NCI-H128 (cell line): ENCODE data around the gene ACOT12.
"Not testable (repeated sequence)": the region's sequence is repeated elsewhere in the genome, so short reads cannot be mapped to it uniquely, and the experiment has no call there.

Experiments
- DNase-seq: peaks from one replicate; lab custom pipeline; 2025; ENCODE audit not compliant: unreplicated experiment; lab: John Stamatoyannopoulos, UW

The ACOT12 gene

DNA sequence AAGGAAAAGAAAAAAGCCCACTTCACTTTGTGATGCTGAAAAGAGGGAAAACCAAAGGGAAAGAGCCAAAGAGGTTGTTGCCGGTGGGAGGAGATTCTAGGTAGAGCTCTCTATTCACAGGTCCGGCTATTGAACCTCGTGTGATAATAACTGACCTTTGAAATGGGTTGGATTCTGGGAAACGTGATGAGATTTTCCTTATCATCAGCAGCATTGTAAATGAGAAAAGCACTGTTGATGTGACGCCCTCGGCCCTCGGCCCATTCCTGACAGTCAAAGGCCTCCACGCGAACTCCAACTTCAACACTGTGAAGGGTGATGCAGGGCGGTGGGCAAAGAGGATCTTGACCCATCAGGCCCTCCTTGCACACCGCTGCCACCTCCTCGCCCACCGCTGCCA lies 49.2 kb downstream of the ACOT12 start:
- no peak for DNase-seq

DNA sequence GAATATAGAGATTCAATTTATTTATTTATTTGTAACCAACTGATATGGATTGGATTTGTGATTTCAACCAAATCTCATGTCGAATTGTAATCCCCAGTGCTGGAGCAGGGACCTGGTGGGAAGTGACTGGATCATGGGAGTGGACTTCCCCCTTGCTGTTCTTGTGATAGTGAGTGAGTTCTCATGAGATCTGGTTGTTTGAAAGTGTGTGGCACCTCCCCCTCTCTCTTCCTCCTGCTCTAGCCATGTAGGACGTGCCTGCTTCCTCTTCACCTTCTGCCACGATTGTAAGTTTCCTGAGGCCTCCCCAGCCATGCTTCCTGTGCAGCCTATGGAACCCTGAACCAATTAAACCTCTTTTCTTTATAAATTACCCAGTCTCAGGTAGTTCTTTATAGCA lies 55.7 kb downstream of the ACOT12 start:
- not testable (repeated sequence) for DNase-seq

DNA sequence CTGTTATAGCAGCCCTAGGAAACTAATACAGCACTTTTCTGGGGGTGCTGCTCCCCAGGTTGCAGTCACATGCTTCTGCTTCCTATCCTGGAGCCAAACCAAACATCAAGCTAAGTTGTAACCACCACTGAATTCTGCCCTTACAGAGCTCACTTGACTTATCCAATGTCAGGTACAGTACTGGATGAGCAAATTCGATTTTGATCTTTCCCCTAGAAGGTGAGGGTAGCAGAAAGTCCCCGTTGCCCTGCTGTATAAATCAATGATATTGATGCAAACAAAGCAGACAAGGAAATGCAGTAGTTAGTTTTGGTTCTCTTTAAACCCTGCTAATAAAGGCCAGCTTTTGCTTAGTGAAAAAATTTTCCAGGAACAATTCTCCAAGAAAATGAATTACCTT lies 56.1 kb downstream of the ACOT12 start:
- DNase-seq = no peak

DNA sequence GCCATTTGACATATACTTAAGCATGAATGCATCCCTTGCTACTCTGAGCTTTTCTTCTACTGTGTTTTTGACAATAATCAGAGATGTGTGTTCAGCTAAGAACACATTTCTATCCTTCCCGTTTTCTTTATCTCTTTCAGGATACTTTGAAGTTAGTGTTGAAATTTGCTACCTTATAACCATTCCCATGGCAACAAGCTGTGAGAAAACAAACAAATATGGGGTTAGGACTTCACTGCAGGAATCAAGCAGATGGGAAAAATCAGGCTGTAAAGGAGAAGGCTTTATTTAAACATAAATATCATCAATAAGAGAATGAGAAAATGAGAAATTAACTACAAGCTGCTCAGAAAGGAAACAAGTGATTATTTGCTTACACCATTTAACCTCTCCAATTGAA lies 57.4 kb downstream of the ACOT12 start:
- DNase-seq = no peak

DNA sequence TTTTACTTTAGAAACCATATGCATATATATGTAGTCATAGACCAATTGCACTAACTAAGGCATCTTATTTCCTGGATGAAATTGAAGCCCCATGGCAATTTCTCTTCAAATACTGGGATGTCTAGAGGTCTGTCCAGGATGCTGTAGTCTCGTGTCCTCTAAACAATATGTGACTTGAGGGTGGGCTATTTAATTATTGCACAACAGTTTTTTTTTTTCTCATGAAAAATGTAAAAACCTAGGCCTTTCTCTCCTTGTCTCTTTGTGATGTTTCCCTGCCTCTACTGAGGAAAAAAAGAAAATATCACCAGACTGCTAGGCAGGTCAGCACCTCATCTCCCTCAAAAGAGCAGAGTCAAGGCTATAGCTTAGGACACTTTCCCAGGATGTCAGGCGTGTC lies 58.0 kb downstream of the ACOT12 start:
- DNase-seq = no peak

DNA sequence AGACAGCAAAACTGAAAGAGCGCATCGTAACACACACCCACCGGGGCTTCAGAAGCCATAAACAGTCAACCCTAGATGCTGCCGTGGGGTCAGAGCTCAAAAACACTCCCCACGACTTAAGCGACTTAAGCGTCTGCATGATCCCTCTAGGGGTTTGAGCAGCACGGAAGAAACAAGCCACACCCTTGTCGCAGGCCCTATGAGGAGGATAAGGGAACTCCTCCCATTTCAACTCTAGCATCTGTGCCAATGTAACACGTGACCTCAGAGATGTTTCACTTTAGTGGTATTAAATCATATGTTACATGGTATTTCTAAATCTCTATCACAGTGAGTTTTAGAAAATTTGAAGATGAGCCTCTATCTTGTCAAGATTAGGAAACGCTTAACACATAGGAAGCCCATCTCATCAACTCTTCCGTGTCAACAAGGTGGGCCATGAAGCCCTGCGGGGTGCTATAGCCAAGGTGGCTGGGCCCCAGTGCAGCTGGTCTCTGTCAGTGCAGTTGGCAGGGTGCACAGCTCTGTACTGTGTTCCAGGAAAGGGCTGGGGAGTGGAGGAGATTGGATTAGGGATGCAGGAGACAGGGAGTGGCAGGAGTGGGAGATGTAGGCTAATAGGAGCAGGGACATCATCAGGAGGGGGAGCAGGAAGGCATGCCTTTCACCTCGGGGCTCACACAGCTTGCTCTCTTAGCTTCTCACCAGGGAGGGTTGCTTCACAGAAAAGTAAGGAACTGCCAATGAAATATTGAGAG lies 59.5 kb downstream of the ACOT12 start:
- DNase-seq = no peak

DNA sequence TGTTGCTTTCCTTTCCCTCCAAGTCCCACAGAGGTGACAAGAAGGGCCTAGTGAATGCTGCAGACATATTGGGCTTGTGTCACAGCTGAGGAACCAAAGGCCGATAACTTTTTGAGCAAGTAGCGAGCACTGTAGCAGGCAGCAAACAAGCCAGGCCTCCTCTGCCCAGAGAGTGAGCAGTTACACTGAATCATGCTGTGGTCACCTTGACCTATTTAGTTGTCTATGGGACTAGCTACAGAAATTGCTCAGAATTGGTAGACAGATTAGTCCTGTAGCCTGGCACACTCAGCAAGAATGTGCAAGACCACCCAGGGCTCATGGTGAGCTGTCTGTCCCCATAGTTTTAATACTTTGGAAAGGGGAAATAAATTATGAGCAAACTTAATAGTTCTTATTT lies 67.4 kb downstream of the ACOT12 start:
- DNase-seq = no peak

DNA sequence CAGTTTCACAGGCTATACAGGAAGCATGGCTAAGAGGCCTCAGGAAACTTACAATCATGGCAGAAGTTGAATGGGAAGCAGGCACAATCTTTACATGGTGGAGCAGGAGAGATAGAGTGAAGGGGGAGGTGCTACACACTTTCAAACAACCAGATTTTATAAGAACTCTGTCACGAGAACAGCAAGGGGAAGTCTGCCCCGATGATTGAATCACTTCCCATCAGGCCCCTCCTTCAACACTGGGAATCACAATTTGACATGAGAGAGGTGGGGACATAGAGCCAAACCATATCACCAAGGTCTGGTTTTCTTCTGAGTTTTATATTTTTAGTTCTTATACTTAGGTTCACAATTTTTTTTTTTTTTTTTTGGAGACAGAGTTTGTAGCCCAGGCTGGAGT lies 76.4 kb downstream of the ACOT12 start:
- no peak for DNase-seq

DNA sequence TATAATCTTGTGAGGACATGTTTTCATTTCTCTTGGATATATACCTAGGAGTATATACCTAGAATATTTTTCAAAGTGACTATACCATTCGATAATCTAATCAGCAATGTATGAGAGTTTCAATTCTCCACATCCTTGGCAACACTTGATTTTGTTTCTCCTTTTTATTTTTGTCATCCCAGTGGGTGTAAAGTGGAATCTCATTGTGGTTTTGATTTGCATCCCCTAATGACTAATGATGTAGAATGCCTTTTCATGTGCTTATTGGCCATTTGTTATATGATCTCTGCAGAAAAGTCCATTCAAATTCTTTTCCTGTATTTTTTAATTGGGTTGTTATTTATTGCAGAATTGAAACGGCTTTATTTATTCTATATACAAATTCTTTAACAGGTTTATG lies 77.4 kb downstream of the ACOT12 start:
- no peak for DNase-seq

DNA sequence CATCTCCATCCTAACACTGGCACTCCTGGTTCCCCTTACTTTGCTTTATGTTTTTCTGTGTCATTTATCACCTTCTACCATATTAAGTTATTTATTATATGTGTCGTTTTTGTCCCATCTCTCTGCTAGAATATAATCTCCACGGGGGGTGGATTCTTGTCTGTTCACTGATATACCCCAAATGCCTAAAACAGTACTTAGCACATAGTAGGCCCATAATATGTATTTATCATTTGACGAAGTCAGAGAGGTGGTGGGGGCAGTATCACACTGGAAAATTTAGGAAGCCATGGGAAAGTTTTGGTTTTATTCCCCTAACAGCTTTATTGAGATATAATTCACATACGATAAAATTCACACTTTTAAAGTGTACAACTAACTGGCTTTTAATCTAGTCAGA lies 78.1 kb downstream of the ACOT12 start:
- no peak for DNase-seq

DNA sequence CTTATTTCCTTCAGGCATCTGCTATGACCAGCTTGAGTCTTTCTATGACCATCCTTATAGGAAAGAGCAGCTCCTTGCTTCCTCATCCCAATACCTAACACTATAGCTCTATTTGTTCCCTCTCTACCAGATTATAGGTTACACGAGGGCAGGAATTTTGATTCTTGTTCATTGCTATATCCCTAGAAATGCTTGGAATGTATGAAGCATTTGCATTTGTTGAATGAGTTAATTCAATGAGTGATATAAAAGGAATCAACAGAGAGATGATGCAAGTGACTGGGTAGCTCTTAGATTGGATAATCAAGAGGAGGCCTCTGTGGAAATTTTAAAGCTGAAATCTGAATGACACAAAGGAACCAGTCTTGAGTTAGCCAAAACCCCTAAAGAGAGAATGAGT lies 78.6 kb downstream of the ACOT12 start:
- DNase-seq = no peak

DNA sequence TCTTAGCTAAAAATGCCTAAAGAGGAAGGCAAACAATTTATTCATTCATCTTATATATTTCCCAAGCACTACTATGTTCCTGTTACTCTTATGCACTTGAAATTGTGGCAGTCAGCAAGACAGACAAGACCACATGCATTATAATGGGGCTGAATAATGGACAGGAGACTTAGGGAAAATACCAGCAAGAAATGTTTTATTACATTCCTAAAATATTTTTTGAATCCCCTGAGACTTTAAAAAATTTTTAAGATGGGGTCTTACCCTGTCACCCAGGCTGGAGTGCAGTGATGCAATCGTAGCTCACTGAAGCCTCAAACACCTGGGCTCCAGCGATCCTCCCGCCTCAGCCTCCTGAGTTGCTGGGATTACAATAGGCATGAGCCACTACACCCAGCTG lies 79.4 kb downstream of the ACOT12 start:
- no peak for DNase-seq

DNA sequence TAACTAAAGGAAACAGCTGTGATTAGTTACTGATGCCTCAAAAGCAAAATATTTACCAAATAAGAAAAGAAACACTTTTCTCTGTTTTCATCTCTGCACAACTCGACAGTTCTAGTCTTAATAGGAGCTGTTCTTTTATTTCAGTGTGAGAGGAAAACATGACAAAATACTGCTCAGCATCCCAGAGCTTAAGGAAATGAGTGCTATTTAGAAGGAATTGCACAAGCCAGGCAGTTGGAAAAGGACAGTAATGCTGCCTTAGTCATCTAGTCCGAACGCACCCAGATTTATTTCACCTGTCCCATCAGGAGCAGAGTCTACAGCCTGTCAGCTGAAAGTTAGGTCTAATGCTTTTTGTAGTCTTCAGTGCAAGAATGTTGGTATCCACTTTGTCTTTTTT lies 80.2 kb downstream of the ACOT12 start:
- DNase-seq = no peak

DNA sequence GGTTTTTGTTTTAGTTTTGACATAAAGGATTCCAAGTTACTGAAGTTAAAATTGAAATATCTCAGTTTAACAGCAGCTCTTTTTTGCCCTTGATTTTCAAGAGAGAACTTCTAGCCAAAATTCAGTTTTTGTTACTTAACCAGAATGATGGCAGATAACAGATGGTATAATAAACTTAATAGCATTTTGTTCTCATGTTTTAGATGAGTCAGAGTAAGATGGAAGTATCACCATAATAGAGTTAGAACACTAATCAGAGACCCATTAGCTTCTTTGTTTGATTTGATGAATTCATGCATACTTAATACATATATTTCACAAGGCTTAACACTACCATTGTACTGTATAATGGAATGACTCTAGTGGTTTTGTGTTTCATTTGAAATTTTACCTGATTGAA lies 80.7 kb downstream of the ACOT12 start:
- DNase-seq = no peak

DNA sequence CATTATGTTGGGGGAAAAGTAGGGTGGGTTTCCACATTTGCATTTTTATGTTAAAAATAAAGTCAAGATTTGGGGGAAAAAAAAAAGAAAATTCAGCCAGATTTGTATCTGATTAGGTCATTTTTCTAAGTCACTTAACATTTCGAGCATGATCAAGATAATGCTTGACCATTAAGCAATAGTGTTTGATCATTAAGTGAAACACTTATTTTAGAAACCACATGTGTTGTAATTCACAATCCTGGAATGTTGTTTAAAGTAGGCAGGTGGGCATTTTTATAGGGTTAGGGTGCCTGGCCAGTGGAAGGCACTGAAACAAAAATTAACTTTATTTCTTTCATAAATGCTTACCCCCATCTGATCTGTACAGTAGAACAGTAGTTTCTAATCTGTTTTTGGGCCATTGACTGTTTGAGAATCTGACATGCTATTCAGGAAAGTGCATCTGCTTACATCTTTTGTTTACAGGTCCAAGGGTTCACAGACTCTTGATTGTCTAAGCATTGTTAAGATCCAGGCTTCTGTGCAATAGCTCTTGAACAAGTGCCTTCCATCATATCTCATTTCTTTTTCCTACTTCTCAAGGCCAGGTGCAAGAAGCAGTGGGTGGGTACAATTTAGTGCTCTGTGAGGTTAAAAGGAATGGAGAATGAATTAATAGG lies 83.4 kb downstream of the ACOT12 start:
- no peak for DNase-seq

DNA sequence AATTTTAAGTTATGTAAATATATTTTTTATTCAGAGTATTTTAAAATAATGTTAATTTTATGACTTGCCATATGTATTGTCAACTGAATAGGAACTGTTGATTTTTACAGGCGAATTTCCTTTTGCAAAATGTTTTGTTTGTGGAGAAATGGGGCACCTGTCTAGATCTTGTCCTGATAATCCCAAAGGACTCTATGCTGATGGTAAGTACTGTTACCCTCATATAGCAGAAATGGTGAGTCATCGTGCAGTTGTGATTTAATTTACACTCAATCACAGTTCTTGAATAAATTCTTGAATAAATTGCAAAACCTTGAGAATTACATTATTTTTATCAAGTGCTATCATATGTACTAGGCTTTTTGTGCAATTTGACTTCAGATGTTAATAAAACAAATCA lies 85.1 kb downstream of the ACOT12 start:
- DNase-seq = no peak

DNA sequence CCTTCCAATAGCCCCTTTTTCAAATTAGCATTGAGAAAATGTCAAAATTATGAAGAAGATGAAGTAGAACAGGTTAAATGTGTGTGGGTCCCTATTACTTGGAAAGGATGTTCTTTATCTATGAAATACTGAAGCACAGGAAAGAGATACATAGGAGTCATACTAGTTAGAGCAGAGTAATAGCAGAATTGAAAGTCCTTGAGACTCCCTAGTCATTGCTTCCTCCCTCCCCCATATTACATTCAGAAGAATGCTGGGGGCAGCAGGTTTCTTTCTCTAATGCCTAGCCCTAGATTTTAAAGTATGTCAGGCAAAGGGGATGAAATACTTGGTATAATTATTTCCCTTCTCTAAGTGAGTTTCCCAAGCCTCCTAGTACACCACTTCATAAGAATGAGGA lies 88.1 kb downstream of the ACOT12 start:
- DNase-seq = no peak

DNA sequence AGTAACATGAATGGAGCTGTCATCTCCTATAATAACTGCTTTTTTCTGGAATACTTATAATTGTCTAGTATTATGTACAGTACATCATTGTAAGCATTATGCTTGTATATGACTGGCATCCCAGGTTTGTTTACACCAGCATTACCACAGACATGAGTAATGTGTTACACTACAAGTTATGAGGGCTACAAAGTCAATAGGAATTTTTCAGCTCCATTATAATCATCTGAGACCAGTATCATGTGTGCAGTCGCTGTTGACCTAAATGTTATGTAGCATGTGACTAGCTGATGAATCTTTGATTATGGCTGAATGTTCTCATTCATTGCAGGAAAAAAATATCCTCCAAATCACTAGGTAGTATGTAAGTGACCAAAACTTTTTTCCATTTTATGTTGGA lies 90.4 kb downstream of the ACOT12 start:
- no peak for DNase-seq

DNA sequence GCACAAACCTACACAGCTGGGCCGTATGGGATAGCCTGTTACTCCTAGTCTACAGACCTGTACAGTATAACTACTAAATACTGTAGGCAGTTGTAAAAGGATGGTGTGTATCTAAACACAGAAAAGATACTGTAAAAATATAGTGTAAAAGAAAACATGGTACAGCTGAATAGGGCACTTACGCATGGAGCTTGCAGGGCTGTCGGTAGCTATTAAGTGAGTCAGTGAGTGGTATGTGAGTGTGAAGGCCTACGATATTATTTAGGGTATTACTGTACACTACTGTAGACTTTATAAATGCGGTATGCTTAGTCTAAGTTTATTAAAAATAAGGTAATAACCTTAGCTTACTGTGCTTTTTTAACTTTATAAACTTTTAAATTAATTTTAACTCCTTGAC lies 91.3 kb downstream of the ACOT12 start:
- DNase-seq = no peak

DNA sequence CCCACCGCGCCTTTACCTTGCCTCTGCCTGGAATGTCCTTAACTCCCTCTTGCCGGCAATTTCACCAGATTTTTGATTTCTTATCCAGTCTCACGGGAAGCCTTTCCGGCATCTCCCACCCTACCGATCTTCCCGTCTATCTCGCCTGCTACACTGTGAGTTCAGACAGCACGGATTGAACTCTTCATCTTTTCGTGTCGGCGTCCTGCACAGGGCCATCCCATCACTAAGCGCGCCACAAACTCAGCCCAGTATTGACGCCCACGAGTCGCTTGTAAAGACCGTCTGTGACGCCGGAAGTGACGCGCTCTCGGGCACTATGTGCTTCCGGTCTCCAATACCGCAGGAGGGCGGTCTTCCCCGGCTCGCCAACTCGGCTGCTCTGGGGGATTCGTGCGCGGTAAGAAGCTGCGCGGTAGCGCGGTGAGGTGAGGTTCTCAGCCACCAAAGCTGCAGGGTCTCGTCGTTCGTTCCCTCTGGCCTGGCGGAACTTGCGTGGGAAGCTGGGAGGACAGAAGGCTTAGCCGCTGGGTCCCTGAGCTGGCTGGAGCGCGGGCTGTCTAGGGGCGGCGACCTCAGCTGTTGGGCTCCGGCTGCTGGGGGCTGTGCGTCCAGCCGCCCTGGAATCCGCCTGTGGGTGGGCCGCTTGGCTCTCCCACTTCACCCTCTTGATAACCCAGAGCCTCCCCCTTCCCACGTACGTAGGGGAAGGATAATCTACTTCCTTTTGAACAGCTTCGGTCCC lies 92.5 kb downstream of the ACOT12 start, which contains the start of gene ZCCHC9:
TSS of gene ZCCHC9 (plus strand) at position 317 of the 745 bp plus-strand sequence. CDS start 3,171 bp downstream, outside the sequence.
- peak; percentile 66 for DNase-seq

DNA sequence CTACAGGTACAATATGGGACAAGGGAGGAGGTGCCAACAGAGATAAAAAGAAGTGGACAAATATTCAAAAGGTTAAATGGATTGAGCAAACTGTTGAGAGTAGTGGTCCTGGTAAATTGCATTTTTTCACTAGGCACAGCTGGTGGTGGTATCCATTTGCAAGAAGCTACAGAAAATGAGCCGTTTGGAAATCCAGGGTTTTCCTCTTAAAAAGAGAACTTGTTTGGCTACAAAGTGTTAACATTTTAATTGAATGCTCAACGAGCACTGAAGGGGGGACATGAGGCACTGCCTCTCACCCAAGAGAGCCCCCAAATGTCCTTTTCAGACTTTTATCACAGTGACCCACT lies 93.0 kb downstream of the ACOT12 start:
- no peak for DNase-seq

DNA sequence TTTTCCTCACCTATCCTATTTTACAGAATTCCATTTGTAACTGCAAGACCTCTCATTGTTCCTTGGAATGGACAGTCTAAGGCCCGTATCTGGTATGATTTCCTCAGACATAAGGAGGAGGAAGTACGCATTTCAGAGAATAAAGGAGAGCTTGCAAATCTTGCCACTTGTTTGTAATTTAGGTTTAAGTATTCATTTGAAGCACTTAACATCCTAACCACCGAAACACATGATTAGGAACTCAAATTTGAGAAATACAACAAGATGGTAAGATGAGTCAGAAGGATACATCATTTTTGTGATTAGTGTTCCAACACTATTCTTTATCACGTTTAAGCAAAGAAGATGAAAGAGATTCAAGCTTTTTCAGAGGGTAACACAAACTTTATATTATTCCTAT lies 96.4 kb downstream of the ACOT12 start:
- DNase-seq = no peak
